HepG2 (cell line): Measurements from ENCODE around the gene TTLL13. TPM values are rescaled to one million over a fixed set of nuclear protein-coding genes. Genes with fewer than 3 reads are reported as not detected.

ENCODE experiments used
- ATM ChIP-seq: fragments of 450-650 bp; IDR thresholded peaks from 2 replicates; pipeline ENCODE4 v1.7.1; 2017; ENCODE audit warnings: mild to moderate bottlenecking, borderline replicate concordance
- KLF16 ChIP-seq, 2 experiments: sonication (generic) in 1 of 2; formaldehyde crosslinking in 1 of 2; IDR thresholded peaks; 2 replicates each; pipeline versions ENCODE4 v1.6.1 to v1.8.0; 2016 to 2023; ENCODE audit warnings: missing genetic modification reagents in 2 of 2, missing compliant biosample characterization in 1 of 2
- WIZ ChIP-seq: sonication (generic); formaldehyde crosslinking; IDR thresholded peaks from 2 replicates; pipeline ENCODE4 v1.5.1; 2020; ENCODE audit warnings: mild to moderate bottlenecking, missing genetic modification reagents
- ZBTB38 ChIP-seq: sonication (generic); formaldehyde crosslinking; IDR thresholded peaks from 2 replicates; pipeline ENCODE4 v1.5.1; 2020; ENCODE audit warnings: mild to moderate bottlenecking, missing genetic modification reagents
- ZFP82 ChIP-seq: sonication (generic); formaldehyde crosslinking; IDR thresholded peaks from 2 replicates; pipeline ENCODE4 v1.5.1; 2020; ENCODE audit warnings: mild to moderate bottlenecking, missing genetic modification reagents, borderline replicate concordance
- ZNF34 ChIP-seq: sonication (generic); formaldehyde crosslinking; IDR thresholded peaks from 2 replicates; pipeline ENCODE4 v1.4.0; 2020; ENCODE audit warnings: mild to moderate bottlenecking, missing genetic modification reagents, borderline replicate concordance
- ZNF367 ChIP-seq: sonication (generic); formaldehyde crosslinking; IDR thresholded peaks from 2 replicates; pipeline ENCODE4 v1.4.0; 2020; ENCODE audit warnings: missing genetic modification reagents, borderline replicate concordance
- ZNF446 ChIP-seq: sonication (generic); formaldehyde crosslinking; IDR thresholded peaks from 2 replicates; pipeline ENCODE4 v1.5.0; 2020; ENCODE audit warnings: mild to moderate bottlenecking, missing genetic modification reagents
- ZNF451 ChIP-seq: sonication (generic); formaldehyde crosslinking; IDR thresholded peaks from 2 replicates; pipeline ENCODE4 v1.5.0; 2020; ENCODE audit warnings: mild to moderate bottlenecking, missing genetic modification reagents
- polyA plus RNA-seq, 8 experiments: library from polyadenylated mRNA; depleted of rRNA in 3 of 8; stranded (reverse) in 7 of 8; unstranded in 1 of 8; fragments of >200 nt; fragmentation: Illumina TruSeq in 4 of 8; extraction: Trizol in 4 of 8; gene quantifications; 2 replicates each; pipeline versions ENCODE4 v1.2.1 to v1.2.3, GENCODE V29; 2011 to 2016; ENCODE audit warnings: low read depth in 4 of 8, missing spikeins in 1 of 8, mixed read lengths in 1 of 8; ENCODE audit not compliant: insufficient read depth in 1 of 8
- total RNA-seq, 5 experiments: library from RNA; depleted of rRNA; stranded (reverse); fragments of >200 nt; fragmentation: Illumina TruSeq; extraction: Trizol; gene quantifications; 2 replicates each; pipeline ENCODE4 v1.2.3, GENCODE V29; 2016; ENCODE audit warnings: low read depth in 1 of 5
- TF ChIP-seq, protein P1 (sequence below): sonication (generic); formaldehyde crosslinking; IDR thresholded peaks from 2 replicates; pipeline ENCODE4 v1.4.0; 2020; ENCODE audit warnings: mild to moderate bottlenecking, missing genetic modification reagents
- TF ChIP-seq, protein P2 (sequence below): sonication (generic); formaldehyde crosslinking; IDR thresholded peaks from 2 replicates; pipeline ENCODE4 v1.8.1; 2022; ENCODE audit warnings: low read depth, mild to moderate bottlenecking, missing genetic modification reagents
- TF ChIP-seq, protein P3 (sequence below): sonication (generic); formaldehyde crosslinking; IDR thresholded peaks from 2 replicates; pipeline ENCODE4 v1.4.0; 2020; ENCODE audit warnings: missing genetic modification reagents
- TF ChIP-seq, protein P4 (sequence below): IDR thresholded peaks from 2 replicates; pipeline ENCODE4 v1.6.1; 2016
- TF ChIP-seq, protein P5 (sequence below): sonication (generic); formaldehyde crosslinking; IDR thresholded peaks from 2 replicates; pipeline ENCODE4 v1.4.0; 2020; ENCODE audit warnings: mild to moderate bottlenecking, missing genetic modification reagents, borderline replicate concordance
- TF ChIP-seq, protein P6 (sequence below): sonication (generic); formaldehyde crosslinking; conservative IDR thresholded peaks from 2 replicates; pipeline ENCODE4 v1.4.0; 2020; ENCODE audit warnings: missing genetic modification reagents
- TF ChIP-seq, protein P7 (sequence below): sonication (generic); formaldehyde crosslinking; IDR thresholded peaks from 2 replicates; pipeline ENCODE4 v1.4.0; 2020; ENCODE audit warnings: missing genetic modification reagents

The TTLL13 gene
- total and polyA plus RNA-seq, 2 of the 13 experiments (the other 11 are each of a cell fraction or from before 2014, with no cell fraction given): 0.07 to 0.29 TPM

DNA sequence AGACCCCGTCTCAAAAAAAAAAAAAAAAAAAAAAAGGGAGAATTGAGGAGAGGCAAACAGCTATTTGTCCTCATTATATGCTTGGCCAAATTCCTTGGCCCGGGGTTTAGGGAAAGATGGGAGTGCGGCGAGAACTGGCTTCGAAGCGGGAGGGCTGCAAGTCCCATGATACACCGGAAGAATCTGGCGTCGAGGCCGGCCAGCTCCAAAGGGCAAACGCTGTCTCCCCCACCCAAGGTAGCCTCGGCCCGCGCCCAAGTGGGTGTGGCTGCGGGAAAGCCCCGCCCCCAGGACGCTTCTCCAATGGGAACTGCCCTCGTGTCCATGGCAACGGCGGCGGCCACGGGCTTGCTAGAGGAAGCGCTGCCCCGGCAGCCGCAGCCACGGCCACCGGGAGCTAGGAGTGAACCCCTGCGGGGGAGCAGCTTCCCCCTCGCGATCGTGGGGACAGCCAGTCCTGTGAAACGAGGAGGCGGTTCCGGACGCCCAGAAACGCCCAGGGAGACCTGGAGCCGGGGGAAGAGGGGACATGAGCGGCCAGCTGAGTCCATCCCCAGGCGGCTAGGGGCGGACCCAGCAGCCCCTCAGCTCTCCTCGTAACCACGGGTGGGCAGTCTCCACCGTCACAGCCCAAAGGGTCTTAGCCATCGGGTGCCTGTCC, at the start of gene TTLL13 (continued):
- TF ChIP-seq, protein P1, sequence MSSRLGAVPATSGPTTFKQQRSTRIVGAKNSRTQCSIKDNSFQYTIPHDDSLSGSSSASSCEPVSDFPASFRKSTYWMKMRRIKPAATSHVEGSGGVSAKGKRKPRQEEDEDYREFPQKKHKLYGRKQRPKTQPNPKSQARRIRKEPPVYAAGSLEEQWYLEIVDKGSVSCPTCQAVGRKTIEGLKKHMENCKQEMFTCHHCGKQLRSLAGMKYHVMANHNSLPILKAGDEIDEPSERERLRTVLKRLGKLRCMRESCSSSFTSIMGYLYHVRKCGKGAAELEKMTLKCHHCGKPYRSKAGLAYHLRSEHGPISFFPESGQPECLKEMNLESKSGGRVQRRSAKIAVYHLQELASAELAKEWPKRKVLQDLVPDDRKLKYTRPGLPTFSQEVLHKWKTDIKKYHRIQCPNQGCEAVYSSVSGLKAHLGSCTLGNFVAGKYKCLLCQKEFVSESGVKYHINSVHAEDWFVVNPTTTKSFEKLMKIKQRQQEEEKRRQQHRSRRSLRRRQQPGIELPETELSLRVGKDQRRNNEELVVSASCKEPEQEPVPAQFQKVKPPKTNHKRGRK: no peak
- TF ChIP-seq, protein P2, sequence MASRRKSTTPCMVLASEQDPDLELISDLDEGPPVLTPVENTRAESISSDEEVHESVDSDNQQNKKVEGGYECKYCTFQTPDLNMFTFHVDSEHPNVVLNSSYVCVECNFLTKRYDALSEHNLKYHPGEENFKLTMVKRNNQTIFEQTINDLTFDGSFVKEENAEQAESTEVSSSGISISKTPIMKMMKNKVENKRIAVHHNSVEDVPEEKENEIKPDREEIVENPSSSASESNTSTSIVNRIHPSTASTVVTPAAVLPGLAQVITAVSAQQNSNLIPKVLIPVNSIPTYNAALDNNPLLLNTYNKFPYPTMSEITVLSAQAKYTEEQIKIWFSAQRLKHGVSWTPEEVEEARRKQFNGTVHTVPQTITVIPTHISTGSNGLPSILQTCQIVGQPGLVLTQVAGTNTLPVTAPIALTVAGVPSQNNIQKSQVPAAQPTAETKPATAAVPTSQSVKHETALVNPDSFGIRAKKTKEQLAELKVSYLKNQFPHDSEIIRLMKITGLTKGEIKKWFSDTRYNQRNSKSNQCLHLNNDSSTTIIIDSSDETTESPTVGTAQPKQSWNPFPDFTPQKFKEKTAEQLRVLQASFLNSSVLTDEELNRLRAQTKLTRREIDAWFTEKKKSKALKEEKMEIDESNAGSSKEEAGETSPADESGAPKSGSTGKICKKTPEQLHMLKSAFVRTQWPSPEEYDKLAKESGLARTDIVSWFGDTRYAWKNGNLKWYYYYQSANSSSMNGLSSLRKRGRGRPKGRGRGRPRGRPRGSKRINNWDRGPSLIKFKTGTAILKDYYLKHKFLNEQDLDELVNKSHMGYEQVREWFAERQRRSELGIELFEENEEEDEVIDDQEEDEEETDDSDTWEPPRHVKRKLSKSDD: 0 out of 2 replicates have a peak, but pooled peaks have one; percentile 73
- TF ChIP-seq ZNF367 (no peak), ZNF446 (CRISPR knock-in tag) (no peak), KLF16 (CRISPR knock-in tag; IDR thresholded peaks at IDR 0.05) (peak in 1 of 2 experiments; percentile 46; a peak in 1 of 4 replicates), ZFP82 (CRISPR knock-in tag) (no peak), WIZ (CRISPR knock-in tag) (no peak), ZNF451 (CRISPR knock-in tag) (no peak), ZBTB38 (no peak; the same call in 1 of the 2 replicates), ZNF34 (CRISPR knock-in tag) (no peak), ATM (no peak)
- TF ChIP-seq, protein P3, sequence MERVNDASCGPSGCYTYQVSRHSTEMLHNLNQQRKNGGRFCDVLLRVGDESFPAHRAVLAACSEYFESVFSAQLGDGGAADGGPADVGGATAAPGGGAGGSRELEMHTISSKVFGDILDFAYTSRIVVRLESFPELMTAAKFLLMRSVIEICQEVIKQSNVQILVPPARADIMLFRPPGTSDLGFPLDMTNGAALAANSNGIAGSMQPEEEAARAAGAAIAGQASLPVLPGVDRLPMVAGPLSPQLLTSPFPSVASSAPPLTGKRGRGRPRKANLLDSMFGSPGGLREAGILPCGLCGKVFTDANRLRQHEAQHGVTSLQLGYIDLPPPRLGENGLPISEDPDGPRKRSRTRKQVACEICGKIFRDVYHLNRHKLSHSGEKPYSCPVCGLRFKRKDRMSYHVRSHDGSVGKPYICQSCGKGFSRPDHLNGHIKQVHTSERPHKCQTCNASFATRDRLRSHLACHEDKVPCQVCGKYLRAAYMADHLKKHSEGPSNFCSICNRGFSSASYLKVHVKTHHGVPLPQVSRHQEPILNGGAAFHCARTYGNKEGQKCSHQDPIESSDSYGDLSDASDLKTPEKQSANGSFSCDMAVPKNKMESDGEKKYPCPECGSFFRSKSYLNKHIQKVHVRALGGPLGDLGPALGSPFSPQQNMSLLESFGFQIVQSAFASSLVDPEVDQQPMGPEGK (CRISPR knock-in tag): peak; percentile 64
- TF ChIP-seq, protein P4, sequence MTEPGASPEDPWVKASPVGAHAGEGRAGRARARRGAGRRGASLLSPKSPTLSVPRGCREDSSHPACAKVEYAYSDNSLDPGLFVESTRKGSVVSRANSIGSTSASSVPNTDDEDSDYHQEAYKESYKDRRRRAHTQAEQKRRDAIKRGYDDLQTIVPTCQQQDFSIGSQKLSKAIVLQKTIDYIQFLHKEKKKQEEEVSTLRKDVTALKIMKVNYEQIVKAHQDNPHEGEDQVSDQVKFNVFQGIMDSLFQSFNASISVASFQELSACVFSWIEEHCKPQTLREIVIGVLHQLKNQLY: no peak; the same call in 1 of the 2 replicates
- TF ChIP-seq, protein P5, sequence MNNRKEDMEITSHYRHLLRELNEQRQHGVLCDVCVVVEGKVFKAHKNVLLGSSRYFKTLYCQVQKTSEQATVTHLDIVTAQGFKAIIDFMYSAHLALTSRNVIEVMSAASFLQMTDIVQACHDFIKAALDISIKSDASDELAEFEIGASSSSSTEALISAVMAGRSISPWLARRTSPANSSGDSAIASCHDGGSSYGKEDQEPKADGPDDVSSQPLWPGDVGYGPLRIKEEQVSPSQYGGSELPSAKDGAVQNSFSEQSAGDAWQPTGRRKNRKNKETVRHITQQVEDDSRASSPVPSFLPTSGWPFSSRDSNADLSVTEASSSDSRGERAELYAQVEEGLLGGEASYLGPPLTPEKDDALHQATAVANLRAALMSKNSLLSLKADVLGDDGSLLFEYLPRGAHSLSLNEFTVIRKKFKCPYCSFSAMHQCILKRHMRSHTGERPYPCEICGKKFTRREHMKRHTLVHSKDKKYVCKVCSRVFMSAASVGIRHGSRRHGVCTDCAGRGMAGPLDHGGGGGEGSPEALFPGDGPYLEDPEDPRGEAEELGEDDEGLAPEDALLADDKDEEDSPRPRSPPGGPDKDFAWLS (CRISPR knock-in tag): no peak
- TF ChIP-seq, protein P6, sequence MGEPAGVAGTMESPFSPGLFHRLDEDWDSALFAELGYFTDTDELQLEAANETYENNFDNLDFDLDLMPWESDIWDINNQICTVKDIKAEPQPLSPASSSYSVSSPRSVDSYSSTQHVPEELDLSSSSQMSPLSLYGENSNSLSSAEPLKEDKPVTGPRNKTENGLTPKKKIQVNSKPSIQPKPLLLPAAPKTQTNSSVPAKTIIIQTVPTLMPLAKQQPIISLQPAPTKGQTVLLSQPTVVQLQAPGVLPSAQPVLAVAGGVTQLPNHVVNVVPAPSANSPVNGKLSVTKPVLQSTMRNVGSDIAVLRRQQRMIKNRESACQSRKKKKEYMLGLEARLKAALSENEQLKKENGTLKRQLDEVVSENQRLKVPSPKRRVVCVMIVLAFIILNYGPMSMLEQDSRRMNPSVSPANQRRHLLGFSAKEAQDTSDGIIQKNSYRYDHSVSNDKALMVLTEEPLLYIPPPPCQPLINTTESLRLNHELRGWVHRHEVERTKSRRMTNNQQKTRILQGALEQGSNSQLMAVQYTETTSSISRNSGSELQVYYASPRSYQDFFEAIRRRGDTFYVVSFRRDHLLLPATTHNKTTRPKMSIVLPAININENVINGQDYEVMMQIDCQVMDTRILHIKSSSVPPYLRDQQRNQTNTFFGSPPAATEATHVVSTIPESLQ (CRISPR knock-in tag): no peak
- TF ChIP-seq, protein P7, sequence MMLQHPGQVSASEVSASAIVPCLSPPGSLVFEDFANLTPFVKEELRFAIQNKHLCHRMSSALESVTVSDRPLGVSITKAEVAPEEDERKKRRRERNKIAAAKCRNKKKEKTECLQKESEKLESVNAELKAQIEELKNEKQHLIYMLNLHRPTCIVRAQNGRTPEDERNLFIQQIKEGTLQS (CRISPR knock-in tag): no peak
